ENCODE data around the gene ZDHHC22.
A peak's percentile ranks its signal among the peaks of the same experiment; 100 is the strongest.

ZDHHC22 gene

DNA sequence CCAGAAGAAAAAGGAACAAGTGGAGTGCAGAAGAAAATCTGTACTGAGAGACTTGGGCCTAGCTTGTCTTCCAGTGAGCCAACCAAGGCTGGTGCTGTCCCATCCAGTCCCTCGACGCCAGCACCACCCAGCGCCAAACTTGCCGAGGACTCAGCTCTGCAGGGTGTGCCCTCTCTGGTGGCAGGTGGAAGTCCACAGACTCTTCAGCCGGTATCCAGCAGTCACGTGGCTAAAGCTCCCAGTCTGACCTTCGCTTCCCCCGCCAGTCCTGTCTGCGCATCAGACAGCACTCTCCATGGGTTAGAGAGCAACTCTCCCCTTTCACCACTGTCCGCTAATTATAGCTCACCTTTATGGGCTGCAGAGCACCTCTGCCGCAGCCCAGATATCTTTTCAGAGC lies 27.9 kb downstream of the ZDHHC22 start:
- POLR2A ChIA-PET = no interaction called here
- Histone ChIP-seq H3K4me3 (ENCODE audit: low read depth, low read length) (no peak overlapping the region), H3K36me3 (ENCODE audit: control insufficient read depth in 2 of 2, insufficient read depth in 1 of 2, low read length in 2 of 2) (peaks cover 7 to 74% of the 10 kb centered on the region in 2 experiments), H3K9me3 (ENCODE audit: control insufficient read depth, insufficient read depth, low read depth, low read length) (no peaks in the 10 kb centered on the region), H3K27ac (ENCODE audit: extremely low read depth, low read depth, low read length) (no peak overlapping the region), H3K4me1 (ENCODE audit: control insufficient read depth, insufficient read depth, low read length) (no peaks in the 10 kb centered on the region)
- CTCF ChIA-PET = interaction anchor here (1.0 to 3.4 kb wide), 2 partner anchors 10 to 14 kb away, joined by 3 to 9 read pairs; no protein-coding TSS in a partner anchor
- no peak for TF ChIP-seq ZNF155 (tag by site-specific recombination; IDR thresholded peaks at IDR 0.05)
- TF ChIP-seq ZNF529 (tag by site-specific recombination; IDR thresholded peaks at IDR 0.05; ENCODE audit: insufficient replicate concordance) = no peak
- TF ChIP-seq ZNF530 (tag by site-specific recombination; IDR thresholded peaks at IDR 0.05; ENCODE audit: low read depth) = no peak

- no peaks in the 10 kb centered on the region for H3K9me3 ChIP-seq (ENCODE audit: control insufficient read depth, insufficient read depth, low read depth, low read length)
- peaks cover 24 to 86% of the 10 kb centered on the region in 2 experiments for H3K36me3 ChIP-seq (ENCODE audit: control insufficient read depth in 2 of 2, insufficient read depth in 1 of 2, low read length in 2 of 2)
- H3K4me1 ChIP-seq (ENCODE audit: control insufficient read depth, insufficient read depth, low read length) = no peaks in the 10 kb centered on the region
- ChIA-PET CTCF (interaction anchor here (0.6 to 3.4 kb wide), 5 partner anchors 9 to 1394 kb away, joined by 3 to 15 read pairs (median 3); no protein-coding TSS in a partner anchor), POLR2A (no interaction called here)
- no peak overlapping the region for H3K4me3 ChIP-seq (ENCODE audit: low read depth, low read length)
- peak; percentile 41; the same call in 1 of the 2 replicates for TF ChIP-seq EGR2 (tag by site-specific recombination; IDR thresholded peaks at IDR 0.05; ENCODE audit: low read depth)
- no peak for TF ChIP-seq GLIS2 (tag by site-specific recombination; IDR thresholded peaks at IDR 0.05)
- H3K27ac ChIP-seq (ENCODE audit: extremely low read depth, low read depth, low read length) = no peak overlapping the region
Measured at GRCh38 chr14:77111021-77111420, 30.6 kb downstream of the ZDHHC22 start.

DNA sequence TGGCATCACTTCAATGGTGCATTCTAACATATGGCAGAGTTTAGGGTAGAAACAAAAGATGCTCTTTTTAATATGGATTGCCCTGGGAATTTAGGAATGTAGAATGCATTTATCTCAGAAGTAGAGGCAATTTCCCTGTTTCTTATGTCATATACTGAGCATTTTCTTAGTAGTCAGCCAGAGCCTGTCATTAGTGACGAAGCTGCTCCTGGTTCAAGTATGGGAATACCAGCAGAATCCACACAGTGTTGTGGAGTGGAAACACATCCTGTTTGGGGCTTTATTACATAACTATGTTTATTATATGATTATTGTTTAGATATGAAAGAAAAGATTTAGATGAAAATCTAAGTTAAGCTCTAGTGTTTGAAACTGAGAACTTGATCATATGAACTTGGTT lies 31.3 kb downstream of the ZDHHC22 start:
- TF ChIP-seq ZNF426 (tag by site-specific recombination; IDR thresholded peaks at IDR 0.05) = no peak
- no peaks in the 10 kb centered on the region for H3K9me3 ChIP-seq (ENCODE audit: control insufficient read depth, insufficient read depth, low read depth, low read length)
- H3K4me3 ChIP-seq (ENCODE audit: low read depth, low read length) = no peak overlapping the region
- ChIA-PET CTCF (interaction anchor here (0.5 to 3.4 kb wide), 5 partner anchors 10 to 206 kb away, joined by 3 to 15 read pairs (median 3); no protein-coding TSS in a partner anchor), POLR2A (no interaction called here)
- no peaks in the 10 kb centered on the region for H3K4me1 ChIP-seq (ENCODE audit: control insufficient read depth, insufficient read depth, low read length)
- no peak overlapping the region for H3K27ac ChIP-seq (ENCODE audit: extremely low read depth, low read depth, low read length)
- peaks cover 24 to 89% of the 10 kb centered on the region in 2 experiments for H3K36me3 ChIP-seq (ENCODE audit: control insufficient read depth in 2 of 2, insufficient read depth in 1 of 2, low read length in 2 of 2)

DNA sequence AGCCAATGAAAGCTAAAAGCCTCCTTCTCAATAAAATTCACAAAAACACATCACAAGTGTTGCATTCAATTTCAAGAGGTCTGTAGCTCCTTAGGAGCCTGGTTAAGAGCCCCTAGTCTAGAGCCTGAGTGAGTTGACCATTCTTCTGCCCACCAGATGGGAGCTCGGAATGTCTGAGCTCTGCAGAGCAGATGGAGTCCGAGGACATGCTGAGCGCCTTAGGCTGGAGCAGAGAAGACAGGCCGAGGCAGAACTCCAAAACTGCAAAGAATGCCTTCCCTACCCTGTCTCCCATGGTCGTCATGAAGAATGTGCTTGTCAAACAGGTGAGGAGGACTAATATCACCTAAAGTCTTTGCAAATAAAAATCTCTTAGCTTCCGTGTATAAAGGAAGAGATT lies 31.9 kb downstream of the ZDHHC22 start:
- CTCF ChIA-PET = interaction anchor here (0.5 to 3.4 kb wide), 6 partner anchors 14 to 207 kb away, joined by 3 to 15 read pairs (median 3); no protein-coding TSS in a partner anchor
- Histone ChIP-seq H3K27ac (ENCODE audit: extremely low read depth, low read depth, low read length) (no peak overlapping the region), H3K4me3 (ENCODE audit: low read depth, low read length) (no peak overlapping the region), H3K36me3 (ENCODE audit: control insufficient read depth in 2 of 2, insufficient read depth in 1 of 2, low read length in 2 of 2) (peaks cover 24 to 87% of the 10 kb centered on the region in 2 experiments), H3K9me3 (ENCODE audit: control insufficient read depth, insufficient read depth, low read depth, low read length) (no peaks in the 10 kb centered on the region), H3K4me1 (ENCODE audit: control insufficient read depth, insufficient read depth, low read length) (no peaks in the 10 kb centered on the region)
- POLR2A ChIA-PET = no interaction called here
- TF ChIP-seq ZNF837 (tag by site-specific recombination; IDR thresholded peaks at IDR 0.05) (no peak), HOXA7 (CRISPR knock-in tag; IDR thresholded peaks at IDR 0.05; ENCODE audit: borderline replicate concordance) (no peak), IKZF3 (tag by site-specific recombination; IDR thresholded peaks at IDR 0.05) (no peak), REST (tag by site-specific recombination; IDR thresholded peaks at IDR 0.05) (no peak), PRDM10 (tag by site-specific recombination; IDR thresholded peaks at IDR 0.05) (no peak), GLI2 (tag by site-specific recombination; IDR thresholded peaks at IDR 0.05; ENCODE audit: borderline replicate concordance, low read depth) (no peak), ZNF341 (tag by site-specific recombination; IDR thresholded peaks at IDR 0.05; ENCODE audit: low read depth) (no peak), ZNF223 (tag by site-specific recombination; IDR thresholded peaks at IDR 0.05) (no peak), ZNF398 (tag by site-specific recombination; IDR thresholded peaks at IDR 0.05) (no peak)
- TF ChIP-seq, protein P1, sequence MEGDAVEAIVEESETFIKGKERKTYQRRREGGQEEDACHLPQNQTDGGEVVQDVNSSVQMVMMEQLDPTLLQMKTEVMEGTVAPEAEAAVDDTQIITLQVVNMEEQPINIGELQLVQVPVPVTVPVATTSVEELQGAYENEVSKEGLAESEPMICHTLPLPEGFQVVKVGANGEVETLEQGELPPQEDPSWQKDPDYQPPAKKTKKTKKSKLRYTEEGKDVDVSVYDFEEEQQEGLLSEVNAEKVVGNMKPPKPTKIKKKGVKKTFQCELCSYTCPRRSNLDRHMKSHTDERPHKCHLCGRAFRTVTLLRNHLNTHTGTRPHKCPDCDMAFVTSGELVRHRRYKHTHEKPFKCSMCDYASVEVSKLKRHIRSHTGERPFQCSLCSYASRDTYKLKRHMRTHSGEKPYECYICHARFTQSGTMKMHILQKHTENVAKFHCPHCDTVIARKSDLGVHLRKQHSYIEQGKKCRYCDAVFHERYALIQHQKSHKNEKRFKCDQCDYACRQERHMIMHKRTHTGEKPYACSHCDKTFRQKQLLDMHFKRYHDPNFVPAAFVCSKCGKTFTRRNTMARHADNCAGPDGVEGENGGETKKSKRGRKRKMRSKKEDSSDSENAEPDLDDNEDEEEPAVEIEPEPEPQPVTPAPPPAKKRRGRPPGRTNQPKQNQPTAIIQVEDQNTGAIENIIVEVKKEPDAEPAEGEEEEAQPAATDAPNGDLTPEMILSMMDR (tag by site-specific recombination; IDR thresholded peaks at IDR 0.05) = no peak
